GM13976 (cell line): ENCODE results near the gene OR5B2.

ENCODE experiments used
- DNase-seq: peaks from one replicate; pipeline ENCODE4 v3.0.0; 2012; ENCODE audit warnings: low spot score
- CTCF ChIP-seq: IDR thresholded peaks from 2 replicates; pipeline ENCODE4 v1.5.1; 2012; ENCODE audit warnings: borderline replicate concordance, mild to moderate bottlenecking; ENCODE audit not compliant: insufficient read depth; ENCODE audit errors: extremely low read depth, missing control alignments, control extremely low read depth
- in situ Hi-C: fragments of 300-500 bp; cut with MboI; formaldehyde crosslinking; loops from one replicate; pipeline ENCODE4 v1.12.0; 2022; ENCODE audit warnings: low sequenced_read_pairs, mixed read lengths, inconsistent platforms; ENCODE audit not compliant: unreplicated experiment

The OR5B2 gene

GRCh38 chr11:58428021-58428420 lies at the start of gene OR5B2:
Gene OR5B2, minus strand, starts transcription at chr11:58428121. Its CDS starts 4,860 bp downstream, at chr11:58423261.
- DNase-seq: no peak
- no peak for TF ChIP-seq CTCF
- in situ Hi-C loops: no loop called here

GRCh38 chr11:58471892-58472291 lies 44.0 kb upstream of the OR5B2 start:
- TF ChIP-seq CTCF: no peak
- in situ Hi-C loops: no loop called here
- DNase-seq: no peak

- TF ChIP-seq CTCF: no peak
- in situ Hi-C loops: no loop called here
Observed at GRCh38 chr11:58466293-58466692, 38.4 kb upstream of the OR5B2 start.

GRCh38 chr11:58465690-58466089 lies 37.8 kb upstream of the OR5B2 start:
- no peak for DNase-seq
- no peak for TF ChIP-seq CTCF
- in situ Hi-C loops: no loop called here

More at GRCh38 chr11:58466293-58466692, 38.4 kb upstream of the OR5B2 start:
- DNase-seq: no peak

- in situ Hi-C loops: no loop called here
- DNase-seq: no peak
- no peak for TF ChIP-seq CTCF
Observed at GRCh38 chr11:58451585-58451984, 23.7 kb upstream of the OR5B2 start.

GRCh38 chr11:58446294-58446693 lies 18.4 kb upstream of the OR5B2 start:
- no peak for DNase-seq
- TF ChIP-seq CTCF: no peak
- in situ Hi-C loops: no loop called here

GRCh38 chr11:58444300-58444699 lies 16.4 kb upstream of the OR5B2 start:
- in situ Hi-C loops: no loop called here
- TF ChIP-seq CTCF: no peak
- DNase-seq: no peak
